ENCODE measurements around the gene GIPR.
"Not testable (repeated sequence)": the region's sequence is repeated elsewhere in the genome, so short reads cannot be mapped to it uniquely, and the experiment has no call there.

Gene GIPR

GRCh38 chr19:45693106-45693788 lies 25.2 kb downstream of the GIPR start:
- no peak for DNase-seq

- DNase-seq: no peak
Measured at GRCh38 chr19:45701676-45702075, 33.7 kb downstream of the GIPR start.

GRCh38 chr19:45705115-45705514 lies 37.1 kb downstream of the GIPR start:
- no peak for DNase-seq

GRCh38 chr19:45705710-45706415 lies 37.8 kb downstream of the GIPR start:
- no peak for DNase-seq

- DNase-seq: no peak
Measured at GRCh38 chr19:45710356-45711130, 42.5 kb downstream of the GIPR start.

GRCh38 chr19:45711851-45712698 lies 44.1 kb downstream of the GIPR start:
- no peak for DNase-seq

GRCh38 chr19:45712699-45713067 lies 44.7 kb downstream of the GIPR start:
- no peak for DNase-seq

GRCh38 chr19:45713141-45713540 lies 45.1 kb downstream of the GIPR start:
- no peak for DNase-seq

- no peak for DNase-seq
Measured at GRCh38 chr19:45715139-45715538, 47.1 kb downstream of the GIPR start.

GRCh38 chr19:45716359-45717130 lies 48.5 kb downstream of the GIPR start:
- DNase-seq: no peak

- peak; percentile 91 for DNase-seq
Measured at GRCh38 chr19:45717131-45717982, 49.3 kb downstream of the GIPR start.

- no peak for DNase-seq
Measured at GRCh38 chr19:45717983-45718650, 50.1 kb downstream of the GIPR start.

- DNase-seq: not testable (repeated sequence)
Measured at GRCh38 chr19:45720065-45720464, 52.0 kb downstream of the GIPR start.

GRCh38 chr19:45728683-45729082 lies 60.7 kb downstream of the GIPR start:
- not testable (repeated sequence) for DNase-seq

- DNase-seq: no peak
Measured at GRCh38 chr19:45729800-45730290, 61.8 kb downstream of the GIPR start.

GRCh38 chr19:45730368-45731288 lies 62.6 kb downstream of the GIPR start, which contains the start of gene FBXO46:
Gene FBXO46, minus strand, starts transcription at chr19:45730896. Its CDS starts 17,401 bp downstream, at chr19:45713495.
- DNase-seq: peak; percentile 89

Data from SIG-M5 (cell line).